Neural progenitor cell (in vitro differentiated cells): ENCODE measurements around the gene TSPAN15. TPM values are rescaled to one million over a fixed set of nuclear protein-coding genes. Genes with fewer than 3 reads are reported as not detected.
"Not testable (repeated sequence)": the region's sequence is repeated elsewhere in the genome, so short reads cannot be mapped to it uniquely, and the experiment has no call there.

ENCODE experiments used
- DNase-seq: peaks from one replicate; pipeline ENCODE4 v3.0.0-alpha.2; 2016; ENCODE audit warnings: low spot score
- H2AFZ ChIP-seq: fragments of 200-600 bp; sonication (generic); replicated peaks from 2 replicates; pipeline ENCODE4 v1.6.1; 2016; ENCODE audit warnings: antibody characterized with exemption
- H3F3A ChIP-seq: fragments of 200-600 bp; sonication (generic); 2 replicates; pipeline ENCODE4 v1.6.1; 2016; ENCODE audit warnings: antibody characterized with exemption, low read depth
- H3K27ac ChIP-seq: fragments of 200-600 bp; sonication (generic); 2 replicates; pipeline ENCODE4 v1.5.1; 2016; ENCODE audit warnings: mild to moderate bottlenecking
- H3K27me3 ChIP-seq: fragments of 200-600 bp; sonication (generic); 2 replicates; pipeline ENCODE4 v1.6.1; 2016; ENCODE audit warnings: mild to moderate bottlenecking, moderate library complexity
- H3K36me3 ChIP-seq: fragments of 200-600 bp; sonication (generic); 2 replicates; pipeline ENCODE4 v1.5.1; 2016
- H3K4me1 ChIP-seq: fragments of 200-600 bp; sonication (generic); 2 replicates; pipeline ENCODE4 v1.6.1; 2016; ENCODE audit warnings: mixed run types
- H3K4me2 ChIP-seq: fragments of 200-600 bp; sonication (generic); 2 replicates; pipeline ENCODE4 v1.6.1; 2016
- H3K4me3 ChIP-seq: fragments of 200-600 bp; sonication (generic); 2 replicates; pipeline ENCODE4 v1.5.1; 2016
- H3K79me2 ChIP-seq: fragments of 200-600 bp; sonication (generic); 2 replicates; pipeline ENCODE4 v1.6.1; 2016; ENCODE audit warnings: low read depth
- H3K9ac ChIP-seq: fragments of 200-600 bp; sonication (generic); 2 replicates; pipeline ENCODE4 v1.6.1; 2016
- H3K9me3 ChIP-seq: fragments of 200-600 bp; sonication (generic); 2 replicates; pipeline ENCODE4 v1.5.1; 2016; ENCODE audit warnings: low read depth
- H4K20me1 ChIP-seq: fragments of 200-600 bp; sonication (generic); 2 replicates; pipeline ENCODE4 v1.6.1; 2016; ENCODE audit warnings: low read depth
- H3K27ac Mint-ChIP-seq: 3 replicates; pipeline ENCODE4 v1.8.0; 2021; ENCODE audit warnings: mixed read lengths
- H3K27me3 Mint-ChIP-seq: 2 replicates; pipeline ENCODE4 v1.8.0; 2022; ENCODE audit warnings: low read depth, mild to moderate bottlenecking, inconsistent platforms, moderate library complexity, mixed read lengths; ENCODE audit not compliant: insufficient read depth
- H3K36me3 Mint-ChIP-seq: 3 replicates; pipeline ENCODE4 v1.8.0; 2021; ENCODE audit warnings: mixed read lengths
- H3K4me1 Mint-ChIP-seq: 3 replicates; pipeline ENCODE4 v1.8.0; 2021; ENCODE audit warnings: mixed read lengths
- H3K4me3 Mint-ChIP-seq: 3 replicates; pipeline ENCODE4 v1.8.0; 2021; ENCODE audit warnings: mild to moderate bottlenecking, moderate library complexity, mixed read lengths
- H3K9me3 Mint-ChIP-seq: 3 replicates; pipeline ENCODE4 v1.8.0; 2020; ENCODE audit warnings: mixed read lengths
- EZH2 ChIP-seq: fragments of 200-600 bp; sonication (generic); IDR thresholded peaks from 2 replicates; pipeline ENCODE4 v1.6.1; 2017; ENCODE audit warnings: antibody characterized with exemption, mild to moderate bottlenecking, moderate library complexity
- EZH2phosphoT487 ChIP-seq: fragments of 200-600 bp; sonication (generic); IDR thresholded peaks from 2 replicates; pipeline ENCODE4 v1.6.1; 2017; ENCODE audit warnings: antibody characterized with exemption
- total RNA-seq: library from RNA; depleted of rRNA; stranded (reverse); fragments of >200 nt; gene quantifications from 2 replicates; pipeline ENCODE4 v1.2.3, GENCODE V29; 2015; ENCODE audit warnings: low replicate concordance
- TF ChIP-seq, protein P1 (sequence below): fragments of 200-600 bp; sonication (generic); IDR thresholded peaks from 2 replicates; pipeline ENCODE4 v1.5.1; 2017; ENCODE audit warnings: antibody characterized with exemption, mild to moderate bottlenecking

TSPAN15 gene
- total RNA-seq, 1 donor from 2014 or later: 6.8 TPM

GRCh38 chr10:69484736-69485135 is 33.5 kb downstream of the TSPAN15 start:
- H3K27ac Mint-ChIP-seq: peak overlapping the region; percentile 46
- TF ChIP-seq EZH2 (no peak), EZH2phosphoT487 (no peak)
- TF ChIP-seq, protein P1, sequence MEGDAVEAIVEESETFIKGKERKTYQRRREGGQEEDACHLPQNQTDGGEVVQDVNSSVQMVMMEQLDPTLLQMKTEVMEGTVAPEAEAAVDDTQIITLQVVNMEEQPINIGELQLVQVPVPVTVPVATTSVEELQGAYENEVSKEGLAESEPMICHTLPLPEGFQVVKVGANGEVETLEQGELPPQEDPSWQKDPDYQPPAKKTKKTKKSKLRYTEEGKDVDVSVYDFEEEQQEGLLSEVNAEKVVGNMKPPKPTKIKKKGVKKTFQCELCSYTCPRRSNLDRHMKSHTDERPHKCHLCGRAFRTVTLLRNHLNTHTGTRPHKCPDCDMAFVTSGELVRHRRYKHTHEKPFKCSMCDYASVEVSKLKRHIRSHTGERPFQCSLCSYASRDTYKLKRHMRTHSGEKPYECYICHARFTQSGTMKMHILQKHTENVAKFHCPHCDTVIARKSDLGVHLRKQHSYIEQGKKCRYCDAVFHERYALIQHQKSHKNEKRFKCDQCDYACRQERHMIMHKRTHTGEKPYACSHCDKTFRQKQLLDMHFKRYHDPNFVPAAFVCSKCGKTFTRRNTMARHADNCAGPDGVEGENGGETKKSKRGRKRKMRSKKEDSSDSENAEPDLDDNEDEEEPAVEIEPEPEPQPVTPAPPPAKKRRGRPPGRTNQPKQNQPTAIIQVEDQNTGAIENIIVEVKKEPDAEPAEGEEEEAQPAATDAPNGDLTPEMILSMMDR: no peak

GRCh38 chr10:69486922-69487730 is 35.9 kb downstream of the TSPAN15 start:
- no peak overlapping the region for H3K9ac ChIP-seq
- no peaks in the 10 kb centered on the region for H3K27me3 ChIP-seq
- H3K27ac ChIP-seq: no peak overlapping the region
- no peaks in the 10 kb centered on the region for H3K36me3 ChIP-seq
- no peak overlapping the region for H3K4me3 ChIP-seq
- no peaks in the 10 kb centered on the region for H4K20me1 ChIP-seq
- H3K4me3 Mint-ChIP-seq: no peak overlapping the region
- peaks cover 16% of the 10 kb centered on the region for H3K9me3 Mint-ChIP-seq
- no peak for DNase-seq
- H3K4me2 ChIP-seq: no peak overlapping the region
- no peak for TF ChIP-seq EZH2phosphoT487
- no peak for TF ChIP-seq EZH2
- TF ChIP-seq, protein P1: no peak
- no peak overlapping the region for H2AFZ ChIP-seq
- peaks cover 8% of the 10 kb centered on the region for H3K4me1 Mint-ChIP-seq
- peaks cover 4% of the 10 kb centered on the region for H3K36me3 Mint-ChIP-seq
- H3K27me3 Mint-ChIP-seq: no peaks in the 10 kb centered on the region
- H3K27ac Mint-ChIP-seq: no peak overlapping the region
- H3K9me3 ChIP-seq: no peaks in the 10 kb centered on the region
- peaks cover 6% of the 10 kb centered on the region for H3K4me1 ChIP-seq
- H3K79me2 ChIP-seq: no peaks in the 10 kb centered on the region
- no peaks in the 10 kb centered on the region for H3F3A ChIP-seq

More at GRCh38 chr10:69484736-69485135, 33.5 kb downstream of the TSPAN15 start:
- no peak overlapping the region for H3K4me3 ChIP-seq
- H4K20me1 ChIP-seq: no peaks in the 10 kb centered on the region
- peaks cover 3% of the 10 kb centered on the region for H3K27me3 Mint-ChIP-seq
- H3K4me1 ChIP-seq: no peaks in the 10 kb centered on the region
- no peaks in the 10 kb centered on the region for H3K27me3 ChIP-seq
- no peak overlapping the region for H3K27ac ChIP-seq
- no peaks in the 10 kb centered on the region for H3K9me3 ChIP-seq
- H3K9ac ChIP-seq: no peak overlapping the region
- peaks cover 16% of the 10 kb centered on the region for H3K9me3 Mint-ChIP-seq
- H3K79me2 ChIP-seq: no peaks in the 10 kb centered on the region
- no peaks in the 10 kb centered on the region for H3K36me3 ChIP-seq
- H3F3A ChIP-seq: no peaks in the 10 kb centered on the region
- DNase-seq: no peak
- H3K4me1 Mint-ChIP-seq: peaks cover 19% of the 10 kb centered on the region
- no peak overlapping the region for H3K4me3 Mint-ChIP-seq
- no peak overlapping the region for H2AFZ ChIP-seq
- no peak overlapping the region for H3K4me2 ChIP-seq
- peaks cover 4% of the 10 kb centered on the region for H3K36me3 Mint-ChIP-seq

GRCh38 chr10:69488149-69488844 is 37.0 kb downstream of the TSPAN15 start:
- not testable (repeated sequence) for H3K27ac ChIP-seq, H3F3A ChIP-seq, H4K20me1 ChIP-seq, DNase-seq, H3K4me3 Mint-ChIP-seq, H3K27ac Mint-ChIP-seq, H3K9me3 ChIP-seq, H3K4me3 ChIP-seq, H3K27me3 Mint-ChIP-seq, H3K36me3 Mint-ChIP-seq, H3K4me1 ChIP-seq, H3K27me3 ChIP-seq, H3K79me2 ChIP-seq, H3K4me1 Mint-ChIP-seq, H3K4me2 ChIP-seq, H2AFZ ChIP-seq, H3K9ac ChIP-seq, H3K36me3 ChIP-seq
- H3K9me3 Mint-ChIP-seq: peaks cover 16% of the 10 kb centered on the region

DNA sequence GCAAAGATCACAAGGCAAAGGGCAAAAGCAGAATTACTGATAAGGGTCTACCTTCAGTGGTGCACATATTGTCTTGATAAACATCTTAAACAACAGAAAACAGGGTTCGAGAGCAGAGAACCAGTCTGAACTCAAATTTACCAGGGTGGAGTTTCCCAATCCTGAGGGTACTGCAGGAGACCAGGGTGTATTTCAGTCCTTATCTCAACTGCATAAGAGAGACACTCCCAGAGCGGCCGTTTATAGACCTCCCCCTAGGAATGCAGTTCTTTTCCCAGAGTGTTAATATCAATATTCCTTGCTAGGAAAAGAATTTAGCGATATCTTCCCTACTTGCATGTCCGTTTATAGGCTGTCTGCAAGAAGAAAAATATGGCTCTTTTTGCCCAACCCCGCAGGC is 37.6 kb downstream of the TSPAN15 start:
- H3K9me3 Mint-ChIP-seq: peaks cover 16% of the 10 kb centered on the region
- not testable (repeated sequence) for H3K4me2 ChIP-seq, H3K4me1 Mint-ChIP-seq, H3K36me3 Mint-ChIP-seq, H3K9ac ChIP-seq, H2AFZ ChIP-seq, H3K4me1 ChIP-seq, H3K79me2 ChIP-seq, H3K27ac ChIP-seq, H3K27me3 Mint-ChIP-seq, H3K9me3 ChIP-seq, DNase-seq, H3K4me3 Mint-ChIP-seq, H3K27ac Mint-ChIP-seq, H3K27me3 ChIP-seq, H3F3A ChIP-seq, H4K20me1 ChIP-seq, H3K36me3 ChIP-seq, H3K4me3 ChIP-seq
